Cardiac fibroblast (primary cell): ENCODE results near the gene DYNC1I2.
A peak's percentile ranks its signal among the peaks of the same experiment; 100 is the strongest.

Source experiments
- DNase-seq, 2 donors: peaks; one replicate each; pipeline versions ENCODE4 v3.0.0 to v3.0.0-alpha.2; 2010; ENCODE audit warnings: low read depth in 2 of 2
- H3K4me3 ChIP-seq, 2 donors: replicated peaks in 1 of 2; 1 replicate in 1 of 2; 2 replicates in 1 of 2; pipeline ENCODE4 v1.5.1; 2011; ENCODE audit warnings: low read depth in 2 of 2, low read length in 2 of 2, mild to moderate bottlenecking in 2 of 2, moderate library complexity in 1 of 2
- TF ChIP-seq, protein P1 (sequence below): IDR thresholded peaks from one replicate; pipeline ENCODE4 v1.5.1; 2011; ENCODE audit warnings: low read depth, mild to moderate bottlenecking, low read length, inconsistent platforms

DYNC1I2 gene

DNA sequence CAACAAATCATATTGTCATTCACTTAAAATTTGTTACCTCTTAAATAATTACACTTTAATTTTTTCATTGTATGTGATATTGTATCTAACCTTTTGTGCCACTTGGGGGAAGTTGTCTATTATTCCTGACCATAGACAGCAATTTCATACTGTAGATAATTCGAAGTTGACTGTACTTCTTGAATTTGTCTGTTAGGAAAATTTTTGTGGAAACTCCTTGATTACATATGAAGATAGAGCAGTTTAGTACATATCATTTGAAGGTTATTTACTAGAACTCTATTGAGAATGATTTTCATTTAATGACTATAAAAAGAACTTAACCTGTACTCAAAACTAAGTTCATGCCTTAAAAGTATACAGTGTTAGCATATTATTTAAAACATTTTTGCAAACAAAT lies 5.1 kb downstream of the DYNC1I2 start:
- H3K4me3 ChIP-seq = no peak overlapping the region
- TF ChIP-seq, protein P1, sequence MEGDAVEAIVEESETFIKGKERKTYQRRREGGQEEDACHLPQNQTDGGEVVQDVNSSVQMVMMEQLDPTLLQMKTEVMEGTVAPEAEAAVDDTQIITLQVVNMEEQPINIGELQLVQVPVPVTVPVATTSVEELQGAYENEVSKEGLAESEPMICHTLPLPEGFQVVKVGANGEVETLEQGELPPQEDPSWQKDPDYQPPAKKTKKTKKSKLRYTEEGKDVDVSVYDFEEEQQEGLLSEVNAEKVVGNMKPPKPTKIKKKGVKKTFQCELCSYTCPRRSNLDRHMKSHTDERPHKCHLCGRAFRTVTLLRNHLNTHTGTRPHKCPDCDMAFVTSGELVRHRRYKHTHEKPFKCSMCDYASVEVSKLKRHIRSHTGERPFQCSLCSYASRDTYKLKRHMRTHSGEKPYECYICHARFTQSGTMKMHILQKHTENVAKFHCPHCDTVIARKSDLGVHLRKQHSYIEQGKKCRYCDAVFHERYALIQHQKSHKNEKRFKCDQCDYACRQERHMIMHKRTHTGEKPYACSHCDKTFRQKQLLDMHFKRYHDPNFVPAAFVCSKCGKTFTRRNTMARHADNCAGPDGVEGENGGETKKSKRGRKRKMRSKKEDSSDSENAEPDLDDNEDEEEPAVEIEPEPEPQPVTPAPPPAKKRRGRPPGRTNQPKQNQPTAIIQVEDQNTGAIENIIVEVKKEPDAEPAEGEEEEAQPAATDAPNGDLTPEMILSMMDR = no peak
- DNase-seq = no peak

DNA sequence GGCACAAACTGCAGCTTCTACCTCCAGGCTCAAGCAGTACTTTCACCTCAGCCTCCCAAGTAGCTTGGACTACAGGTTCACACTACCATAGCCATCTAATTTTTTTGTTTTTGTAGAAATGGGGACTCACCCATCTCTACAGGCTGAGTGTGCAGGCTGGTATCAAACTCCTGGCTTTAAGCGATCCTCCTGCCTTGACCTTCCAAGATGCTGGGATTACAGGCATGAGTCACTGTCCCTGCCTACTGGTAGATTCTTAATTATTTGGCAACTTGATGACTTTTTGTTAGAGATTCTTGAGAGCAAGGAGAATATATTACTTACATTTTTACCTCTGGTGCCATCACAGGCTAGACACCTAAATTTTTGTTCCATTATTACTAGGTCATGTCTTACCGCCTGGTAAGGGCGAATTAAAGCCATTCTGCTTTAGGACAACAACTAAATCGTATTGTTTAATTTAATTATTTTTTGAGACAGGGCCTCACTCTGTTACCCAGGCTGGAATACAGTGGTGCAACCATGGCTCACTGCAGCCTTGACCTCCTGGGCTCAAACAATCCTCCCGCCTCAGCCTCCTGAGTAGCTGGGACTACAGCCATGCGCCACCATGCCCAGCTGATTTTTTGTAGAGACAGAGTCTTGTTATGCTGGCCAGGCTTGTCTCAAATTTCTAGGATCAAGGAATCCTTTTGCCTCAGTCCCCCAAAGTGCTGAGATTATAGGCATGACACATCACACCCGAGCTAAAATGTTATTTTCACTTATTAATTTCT lies 15.7 kb downstream of the DYNC1I2 start:
- DNase-seq = peak in 1 of 2 donors; percentile 35
- TF ChIP-seq, protein P1 = no peak
- H3K4me3 ChIP-seq = no peak overlapping the region

DNA sequence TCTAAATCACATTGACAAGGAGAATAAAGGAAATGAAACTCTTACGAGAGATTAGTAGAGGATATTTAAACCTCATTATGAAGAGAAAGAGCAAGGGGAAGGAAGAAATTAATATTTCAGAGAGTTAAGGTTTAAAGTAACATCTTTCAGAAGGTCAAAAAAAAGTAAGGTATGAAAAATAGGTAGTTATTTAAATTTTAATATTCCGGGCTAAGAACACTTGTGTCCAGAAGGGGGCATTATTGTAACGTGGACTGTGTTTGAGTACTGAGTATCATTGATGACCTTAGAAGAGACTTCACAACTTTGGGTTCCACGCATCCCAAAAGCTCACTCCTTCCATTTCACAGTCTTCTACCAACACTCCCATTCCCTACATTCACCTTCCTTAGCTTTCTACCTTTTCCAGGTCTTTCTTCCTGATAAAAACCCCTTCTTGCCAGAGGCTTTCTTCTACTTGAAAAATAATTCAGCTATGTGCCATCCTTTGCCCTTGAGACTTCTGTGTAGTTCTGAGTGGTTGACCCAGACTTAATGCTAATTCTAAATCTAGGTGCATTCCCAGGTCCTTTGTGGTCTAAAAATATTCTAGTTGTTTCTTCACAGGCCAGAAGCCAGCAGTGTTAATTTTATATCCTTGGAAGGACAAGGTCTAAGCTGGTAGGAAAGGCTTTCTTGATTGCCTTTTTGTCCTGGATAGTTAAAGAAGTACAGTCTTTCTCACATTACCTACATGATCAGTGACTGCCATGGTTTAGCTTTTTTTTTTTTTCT lies 16.5 kb downstream of the DYNC1I2 start:
- DNase-seq = peak; percentile 61 to 68
- H3K4me3 ChIP-seq = no peak overlapping the region
- TF ChIP-seq, protein P1 = peak; percentile 46

DNA sequence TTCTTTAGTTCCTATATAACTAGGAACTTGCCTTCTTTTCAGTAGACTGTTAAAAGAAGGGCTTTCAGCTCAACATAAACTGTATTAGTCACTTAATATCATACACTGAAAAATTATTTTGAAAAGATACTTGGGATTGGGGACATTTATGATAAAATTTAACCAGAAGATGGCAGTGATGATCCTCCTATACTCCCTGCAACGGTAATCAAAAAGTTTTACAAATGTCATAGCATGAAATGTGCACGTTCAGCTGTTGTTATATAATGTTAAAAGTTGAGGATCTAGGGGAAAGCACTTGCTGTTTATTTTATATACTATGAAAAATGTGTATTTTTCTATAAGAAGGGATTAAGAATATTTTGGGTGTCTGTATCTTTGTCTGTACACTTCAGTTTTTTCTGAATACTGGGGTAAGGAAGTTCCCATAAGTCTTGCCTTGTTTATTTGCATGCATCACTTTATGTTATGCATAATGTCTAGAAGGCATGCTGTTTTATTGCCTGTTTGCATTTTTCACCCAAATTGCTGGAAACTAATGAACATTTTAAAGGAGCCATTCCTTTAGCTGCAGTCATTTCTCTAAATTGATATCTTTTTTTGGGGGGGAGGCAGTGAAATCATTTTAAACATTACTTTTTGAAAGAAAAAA lies 19.0 kb downstream of the DYNC1I2 start:
- TF ChIP-seq, protein P1 = peak; percentile 35
- no peak overlapping the region for H3K4me3 ChIP-seq
- DNase-seq = peak; percentile 42 to 60

DNA sequence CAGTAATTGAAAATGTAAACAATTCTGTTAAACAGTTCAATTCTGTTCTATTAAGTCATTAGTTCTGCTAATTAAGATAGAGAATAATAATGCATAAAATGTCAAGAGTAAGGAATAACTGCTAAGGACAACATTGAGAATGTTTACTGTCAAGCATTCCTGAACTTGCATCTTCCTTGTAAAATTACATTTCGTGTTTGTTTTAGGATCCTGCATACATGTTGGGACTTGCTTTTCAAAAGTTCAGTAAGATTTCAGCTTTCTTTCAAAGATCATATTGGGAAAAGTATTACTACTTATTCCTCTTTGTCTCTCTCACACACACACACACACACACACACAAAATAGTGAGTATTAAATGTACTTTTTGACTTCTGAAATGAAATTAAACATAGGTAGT lies 20.5 kb downstream of the DYNC1I2 start:
- TF ChIP-seq, protein P1 = no peak

DNA sequence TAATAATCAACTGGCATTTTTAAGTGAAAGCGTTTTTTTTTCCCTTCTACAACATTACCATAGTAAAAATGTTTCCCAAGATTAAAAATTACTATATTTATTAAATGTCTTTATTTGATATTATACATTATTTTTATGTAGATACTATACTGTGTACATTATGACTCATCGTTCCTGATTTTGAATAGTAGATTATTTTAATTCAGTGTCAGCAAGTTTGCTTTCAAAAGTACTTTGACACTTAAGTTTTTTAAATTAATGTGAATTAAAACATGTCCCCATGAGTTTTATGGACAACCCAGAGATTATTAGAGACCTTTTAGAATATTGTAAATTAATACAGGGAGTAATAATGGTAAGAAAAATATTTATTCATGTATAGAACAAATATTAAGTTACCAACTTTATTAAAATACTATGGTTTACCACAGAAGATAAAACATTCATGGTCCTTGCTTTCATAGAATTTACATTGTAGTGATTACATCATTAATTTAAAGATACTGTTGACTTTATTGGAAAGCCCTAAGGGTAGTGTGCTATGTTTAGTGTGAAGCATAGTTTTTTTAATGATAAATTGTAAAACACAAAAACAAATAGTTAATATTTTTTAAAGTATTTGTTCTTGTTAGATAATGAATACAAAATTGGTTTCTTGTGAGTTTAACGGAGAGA lies 21.9 kb downstream of the DYNC1I2 start:
- DNase-seq = no peak
- no peak overlapping the region for H3K4me3 ChIP-seq
- TF ChIP-seq, protein P1 = no peak

More for the DNA sequence above, 20.5 kb downstream of the DYNC1I2 start:
- no peak overlapping the region for H3K4me3 ChIP-seq
- DNase-seq = no peak
